HG02610 (cell line): ENCODE data around the gene RANBP17.
"Not testable (repeated sequence)": the region's sequence is repeated elsewhere in the genome, so short reads cannot be mapped to it uniquely, and the experiment has no call there.

Source experiments
- ATAC-seq: cut with Tn5 transposase; IDR thresholded peaks from one replicate; pipeline ENCODE4 v1.9.1; 2021; ENCODE audit warnings: mild to moderate bottlenecking, moderate library complexity; ENCODE audit not compliant: unreplicated experiment

The RANBP17 gene

DNA sequence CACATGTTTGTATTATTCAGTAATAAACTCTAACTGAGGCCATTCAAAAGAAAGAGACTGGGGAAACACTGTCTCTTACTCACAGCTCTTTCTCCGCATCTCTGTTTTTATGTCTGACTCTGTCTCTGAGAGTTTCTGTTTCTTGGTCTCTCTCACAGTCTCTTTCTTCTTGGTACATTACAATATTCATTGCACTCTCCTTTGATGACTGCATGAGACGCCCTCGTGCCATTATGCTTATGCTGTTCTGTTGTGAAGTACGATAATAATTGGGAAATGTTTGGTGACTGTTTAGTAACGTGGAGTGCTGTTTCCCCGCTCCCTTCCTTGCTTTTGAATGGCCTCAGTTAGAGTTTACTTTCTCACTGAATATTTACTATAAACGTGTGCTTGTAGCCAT lies 421.9 kb downstream of the RANBP17 start:
- ATAC-seq: no peak

DNA sequence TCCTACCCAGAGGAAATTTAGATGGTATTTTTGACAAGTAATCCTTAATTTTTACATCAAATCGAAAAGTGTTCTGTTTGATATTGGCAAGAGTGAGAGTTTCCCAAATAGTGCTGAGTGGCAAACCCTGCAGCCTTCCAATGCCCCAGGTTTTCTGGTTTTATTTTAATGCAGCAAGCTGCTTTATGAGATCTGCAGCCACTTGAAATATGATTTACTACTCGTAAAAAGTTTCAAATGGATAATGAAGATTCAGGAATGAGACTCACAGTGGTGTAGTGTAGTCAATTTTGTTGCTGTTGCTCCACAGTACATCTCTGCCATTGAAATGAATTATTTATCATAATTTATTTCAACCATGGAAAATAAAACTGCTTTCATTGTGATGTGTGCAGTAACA lies 423.6 kb downstream of the RANBP17 start:
- no peak for ATAC-seq

DNA sequence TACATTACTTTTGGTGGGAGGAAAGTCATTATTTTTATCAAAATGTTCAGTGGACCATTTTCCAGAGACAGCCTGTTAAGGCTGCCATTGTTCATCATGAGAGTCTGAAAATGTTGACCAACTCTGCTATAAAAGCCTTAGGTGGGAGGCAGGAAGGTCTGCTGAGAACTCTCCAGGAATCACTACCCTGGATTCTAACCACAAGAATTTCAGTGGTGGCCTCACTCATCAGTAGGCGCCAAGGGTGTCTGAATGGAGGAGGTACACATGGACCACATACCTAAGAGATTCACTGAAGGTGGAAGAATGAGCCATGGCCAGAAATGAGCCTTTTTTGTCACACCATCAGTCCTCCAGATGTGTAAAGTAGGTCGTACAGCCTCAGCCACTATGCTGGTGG lies 426.2 kb downstream of the RANBP17 start:
- no peak for ATAC-seq

DNA sequence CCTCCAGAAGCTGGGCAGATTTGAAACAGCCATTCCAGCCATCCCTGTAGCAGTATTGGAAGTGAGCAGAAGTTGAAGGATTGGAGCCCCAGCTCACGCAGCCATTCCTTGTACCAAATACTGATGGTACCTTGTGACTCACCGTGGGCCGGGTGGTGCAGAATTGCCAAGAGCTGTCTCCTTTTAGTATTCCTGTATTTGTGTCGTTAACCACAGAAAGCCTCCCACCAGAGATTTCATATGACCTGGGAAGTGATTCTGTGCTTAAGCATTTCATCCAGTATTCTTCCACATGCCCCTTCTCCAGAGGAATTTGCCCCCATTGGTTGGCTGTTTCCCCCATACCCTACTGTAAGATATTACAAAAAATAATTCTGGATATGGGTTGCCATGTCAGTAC lies 429.6 kb downstream of the RANBP17 start:
- ATAC-seq: no peak

DNA sequence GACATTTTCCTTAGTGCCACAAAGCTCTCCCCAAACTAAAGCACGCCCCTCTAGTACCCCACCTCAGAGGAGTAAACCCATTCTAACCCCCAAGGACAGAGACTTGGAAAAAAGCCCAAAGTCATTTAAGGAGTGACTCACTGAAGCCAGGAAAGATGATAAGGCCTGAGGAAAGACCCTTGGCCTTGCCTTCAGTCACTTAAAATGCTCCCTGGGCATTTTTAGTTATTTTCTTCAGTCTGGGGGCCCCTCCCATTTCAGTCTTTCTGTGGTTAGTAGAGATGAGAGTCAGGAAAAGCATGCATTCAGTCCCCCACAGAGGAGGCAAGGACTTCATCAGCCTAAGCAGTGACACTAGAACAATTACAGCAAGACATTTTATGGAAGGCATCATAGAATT lies 433.5 kb downstream of the RANBP17 start:
- no peak for ATAC-seq

DNA sequence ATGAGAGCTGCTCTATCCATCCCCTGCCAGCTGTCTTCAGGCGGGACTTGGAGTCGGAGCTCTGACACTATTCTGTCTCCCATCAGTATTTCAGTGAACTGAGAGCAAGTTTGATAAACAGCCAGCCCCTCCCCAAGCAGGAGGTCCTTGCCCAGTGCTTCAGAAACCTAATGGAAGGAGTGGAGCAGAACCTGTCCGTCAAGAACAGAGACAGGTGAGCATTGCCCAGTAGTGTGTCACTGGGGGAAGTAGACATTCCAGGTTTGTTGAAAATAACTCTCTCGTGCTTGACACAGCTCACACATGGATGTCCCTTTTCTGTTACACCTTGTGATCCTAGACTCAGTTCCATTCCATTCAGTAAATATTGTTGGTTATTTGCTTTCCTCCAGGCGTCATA lies 434.0 kb downstream of the RANBP17 start:
- ATAC-seq: no peak

DNA sequence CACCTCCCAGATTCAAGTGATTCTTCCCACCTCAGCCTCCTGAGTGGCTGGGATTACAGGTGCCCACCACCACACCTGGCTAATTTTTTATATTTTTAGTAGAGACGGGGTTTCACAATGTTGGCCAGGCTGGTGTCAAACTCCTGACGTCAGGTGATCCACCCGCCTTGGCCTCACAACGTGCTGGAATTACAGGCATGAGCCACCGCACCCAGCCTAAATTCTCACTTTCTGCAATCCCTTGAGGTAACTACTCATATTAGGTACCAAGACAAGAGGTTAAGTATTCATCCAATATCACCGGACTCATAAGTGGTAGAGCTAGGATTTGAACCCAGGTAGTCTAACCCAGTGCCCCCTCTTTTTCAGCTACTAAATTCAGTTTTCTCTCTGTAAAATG lies 436.1 kb downstream of the RANBP17 start:
- not testable (repeated sequence) for ATAC-seq

DNA sequence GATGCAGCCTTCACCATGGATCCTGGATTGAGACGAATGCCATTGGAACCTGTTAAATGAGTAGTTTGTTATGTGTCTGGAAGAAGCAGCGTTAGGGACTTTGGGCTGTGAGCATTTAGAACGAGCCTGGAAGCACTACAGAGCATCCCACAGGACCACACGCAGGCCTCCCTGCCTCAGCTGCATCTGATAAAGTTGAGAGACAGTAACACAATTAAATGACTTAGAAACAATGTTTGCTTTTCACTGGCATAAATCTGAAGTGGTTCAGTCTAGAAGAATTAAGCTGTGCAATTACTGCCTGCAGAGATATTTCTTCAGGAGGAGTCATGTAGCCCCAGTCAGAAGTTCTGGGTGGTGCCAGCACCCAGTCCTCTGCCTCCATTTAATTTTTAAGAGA lies 437.4 kb downstream of the RANBP17 start:
- no peak for ATAC-seq

DNA sequence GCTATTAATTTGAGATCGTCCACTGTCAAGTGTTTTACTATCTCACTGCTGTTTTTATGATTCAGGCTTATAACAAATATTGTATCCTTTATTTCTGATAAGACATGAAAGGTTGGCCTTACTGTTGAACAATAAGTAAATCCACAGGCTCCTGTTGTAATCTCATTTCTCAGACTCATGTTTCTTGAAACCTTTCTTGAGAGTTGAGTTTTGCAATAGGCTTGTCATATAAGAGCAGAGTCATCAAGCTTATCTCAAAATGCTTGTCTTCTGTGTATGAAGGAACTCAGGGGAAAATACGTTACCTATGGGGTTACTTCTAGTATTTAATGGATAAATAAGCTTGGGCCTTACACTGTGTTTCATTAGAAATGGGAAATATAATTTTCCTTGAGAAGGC lies 438.0 kb downstream of the RANBP17 start:
- no peak for ATAC-seq

DNA sequence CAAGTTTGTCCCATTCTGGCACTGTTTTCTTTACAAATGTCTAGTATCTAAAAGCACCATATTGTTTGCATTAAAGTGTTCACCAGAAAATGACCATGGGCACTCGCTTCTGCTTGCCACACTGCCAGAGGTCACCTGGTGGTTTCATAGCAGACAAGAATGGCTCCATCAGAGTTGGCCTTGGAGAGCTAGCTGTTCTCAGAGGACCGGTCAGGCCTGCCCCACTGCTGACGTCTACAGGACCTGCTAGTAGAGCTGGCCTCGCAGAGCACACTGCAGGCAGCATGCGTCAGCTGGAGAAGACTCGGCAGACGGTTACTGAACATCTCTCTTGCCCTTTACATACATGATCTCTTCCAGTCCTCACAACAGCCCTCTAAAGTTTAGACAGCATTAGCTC lies 438.5 kb downstream of the RANBP17 start:
- ATAC-seq: no peak

DNA sequence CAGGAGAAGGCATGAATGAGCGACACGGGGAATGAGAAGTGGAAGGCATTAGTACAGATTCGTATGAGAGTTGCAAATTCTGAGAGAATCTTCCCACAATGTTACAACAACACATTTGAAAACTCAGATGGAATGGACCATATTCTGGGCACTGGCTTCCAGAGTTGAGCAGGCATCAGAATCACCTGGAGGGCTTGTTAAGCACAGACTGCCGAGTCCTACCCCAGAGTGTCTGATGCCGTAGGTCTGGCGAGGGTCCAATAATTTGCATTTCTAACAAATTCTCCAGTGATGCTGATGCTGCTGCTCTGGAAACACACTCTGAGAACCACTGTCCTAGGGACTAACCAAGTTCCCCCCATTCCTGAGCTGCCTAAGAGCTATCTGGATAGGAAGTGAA lies 444.3 kb downstream of the RANBP17 start:
- ATAC-seq: no peak

DNA sequence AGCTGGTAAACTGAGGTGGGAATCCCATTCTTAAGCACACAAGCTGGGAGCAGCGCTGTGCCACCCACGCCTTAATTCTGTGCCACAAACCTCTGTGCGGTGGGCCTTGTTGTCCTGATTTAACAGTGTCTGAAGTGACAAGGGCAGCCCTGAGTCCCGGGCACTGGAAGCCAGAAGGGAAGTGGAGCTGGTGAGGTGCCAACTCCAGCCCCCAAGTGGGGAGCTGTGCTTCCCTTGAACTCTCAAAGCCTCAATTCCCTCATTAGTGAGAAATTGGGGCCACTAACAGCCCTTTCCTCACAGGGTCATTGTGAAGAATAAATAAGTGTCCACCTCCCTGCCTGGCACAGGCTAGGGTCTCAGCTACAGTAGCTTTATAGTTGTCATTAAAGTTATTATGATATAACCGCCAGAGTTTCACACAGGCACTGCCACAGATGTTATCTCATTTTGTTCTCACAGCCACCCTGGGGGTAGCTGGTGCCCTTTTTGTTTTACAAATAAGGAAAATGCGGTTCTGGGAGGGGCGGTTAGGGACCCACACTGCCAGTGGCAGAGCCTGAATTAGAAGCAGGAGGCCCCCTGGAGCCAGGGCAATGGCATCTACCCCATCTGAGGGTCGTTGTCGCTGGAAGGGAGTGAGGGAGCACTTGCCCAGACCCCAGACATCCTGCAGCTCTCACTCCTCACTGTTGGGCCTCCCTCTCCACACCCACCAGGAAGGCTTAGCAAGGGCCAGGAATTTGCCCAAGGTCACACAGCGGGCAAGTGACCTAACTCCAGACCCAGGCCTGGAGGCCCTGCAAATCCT lies 445.2 kb downstream of the RANBP17 start:
- no peak for ATAC-seq

DNA sequence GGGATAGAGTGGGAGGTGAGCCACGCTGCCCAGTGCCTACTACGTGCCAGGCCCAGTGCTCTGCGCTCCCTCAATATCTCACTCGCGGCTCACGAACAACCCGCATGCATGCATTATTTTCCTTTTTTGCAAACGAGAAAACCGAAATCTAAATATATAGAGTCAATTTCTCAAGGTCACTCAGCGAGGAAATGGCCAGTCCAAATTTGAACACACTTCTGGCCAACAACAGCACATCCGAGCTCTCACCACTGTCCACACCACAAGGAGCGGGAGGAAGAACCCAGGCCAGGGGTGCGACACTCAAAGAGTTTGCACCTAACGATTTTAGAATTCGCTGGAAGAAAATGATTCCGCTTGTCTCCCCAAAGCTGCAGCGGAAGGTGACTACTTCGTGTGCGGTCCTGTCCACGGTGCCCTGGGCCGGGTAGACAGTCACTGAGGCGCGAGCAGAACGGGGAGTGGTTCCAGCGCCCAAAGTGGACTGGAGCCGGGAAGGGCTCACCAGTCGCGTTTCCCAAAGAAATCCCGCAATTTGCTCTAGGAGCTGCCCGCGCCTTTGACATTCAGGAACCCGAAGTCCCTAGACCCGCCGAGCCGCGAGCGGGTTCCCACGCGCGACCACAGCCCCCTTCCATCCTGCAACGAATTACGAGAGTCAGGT lies 446.1 kb downstream of the RANBP17 start:
- no peak for ATAC-seq

DNA sequence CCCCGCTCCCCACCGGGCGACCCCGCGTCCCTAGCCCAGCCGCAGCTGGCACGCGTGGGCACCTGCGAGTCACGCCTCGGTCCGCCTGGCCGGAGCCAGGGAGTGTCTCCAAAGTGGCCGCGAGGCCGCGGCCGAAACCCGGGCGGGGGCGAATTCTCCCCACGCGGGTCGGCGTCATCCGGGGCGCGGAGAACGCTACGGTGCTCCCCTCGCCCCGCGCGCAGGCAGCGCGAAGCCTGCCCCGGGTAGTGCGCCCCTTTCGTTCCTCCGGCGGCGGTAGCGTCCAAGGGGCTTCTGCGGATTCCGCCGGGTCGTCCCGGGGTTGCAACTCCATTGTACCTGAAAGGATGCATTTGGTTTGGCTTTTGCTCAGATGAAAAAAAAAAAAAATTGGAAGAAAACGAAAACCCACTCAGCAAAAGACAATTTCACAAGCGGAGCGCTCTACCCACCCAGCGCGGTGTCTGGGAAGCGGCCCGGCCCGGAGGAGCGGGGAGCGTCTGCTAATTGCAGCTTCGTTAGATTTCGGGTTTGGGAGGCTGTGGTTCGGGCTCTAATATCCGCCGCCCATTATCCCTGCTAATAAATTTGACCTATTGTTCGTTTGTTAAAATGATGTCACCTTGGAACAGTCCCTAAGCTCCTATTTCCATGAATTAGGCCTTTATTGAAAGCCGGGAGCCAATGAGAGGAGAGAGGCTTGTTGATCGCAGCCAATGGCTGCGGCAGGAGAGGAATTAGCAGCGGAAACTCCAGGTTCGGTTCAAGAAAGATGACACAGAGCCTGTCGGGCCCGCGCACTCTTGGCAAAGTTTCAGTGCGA lies 446.8 kb downstream of the RANBP17 start, which contains the start of gene TLX3:
TSS of gene TLX3 (plus strand) at position 796 of the 823 bp plus-strand sequence. CDS start 118 bp downstream, outside the sequence.
- no peak for ATAC-seq

DNA sequence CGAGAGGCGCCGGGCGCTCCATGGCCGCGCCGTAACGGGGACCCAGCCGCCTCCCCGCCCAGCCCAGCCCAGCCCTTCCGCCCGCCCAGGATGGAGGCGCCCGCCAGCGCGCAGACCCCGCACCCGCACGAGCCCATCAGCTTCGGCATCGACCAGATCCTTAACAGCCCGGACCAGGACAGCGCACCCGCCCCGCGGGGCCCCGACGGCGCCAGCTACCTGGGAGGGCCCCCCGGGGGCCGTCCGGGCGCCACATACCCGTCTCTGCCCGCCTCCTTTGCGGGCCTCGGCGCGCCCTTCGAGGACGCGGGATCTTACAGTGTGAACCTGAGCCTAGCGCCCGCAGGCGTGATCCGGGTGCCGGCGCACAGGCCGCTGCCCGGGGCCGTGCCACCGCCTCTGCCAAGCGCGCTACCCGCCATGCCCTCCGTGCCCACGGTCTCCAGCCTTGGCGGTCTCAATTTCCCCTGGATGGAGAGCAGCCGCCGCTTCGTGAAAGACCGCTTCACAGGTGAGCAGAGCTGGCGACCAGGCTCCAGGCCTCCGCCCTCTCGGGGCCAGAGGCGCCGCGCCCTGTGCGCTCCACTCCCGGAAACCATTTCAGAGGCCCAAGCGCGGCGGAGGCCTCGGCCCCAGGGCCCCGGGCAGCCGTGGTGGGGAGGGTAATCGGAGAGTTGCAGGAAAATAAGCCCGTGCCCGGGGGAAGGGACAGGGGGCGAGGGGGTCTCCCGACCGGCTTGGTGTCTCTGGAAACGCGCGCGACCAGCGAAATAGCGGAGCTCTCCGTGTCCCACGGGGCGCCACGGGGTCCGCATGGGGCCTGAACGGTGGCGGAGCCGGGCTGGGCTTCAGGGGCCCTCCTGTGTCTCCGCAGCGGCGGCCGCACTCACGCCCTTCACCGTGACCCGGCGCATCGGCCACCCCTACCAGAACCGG lies 447.7 kb downstream of the RANBP17 start:
- ATAC-seq: no peak

DNA sequence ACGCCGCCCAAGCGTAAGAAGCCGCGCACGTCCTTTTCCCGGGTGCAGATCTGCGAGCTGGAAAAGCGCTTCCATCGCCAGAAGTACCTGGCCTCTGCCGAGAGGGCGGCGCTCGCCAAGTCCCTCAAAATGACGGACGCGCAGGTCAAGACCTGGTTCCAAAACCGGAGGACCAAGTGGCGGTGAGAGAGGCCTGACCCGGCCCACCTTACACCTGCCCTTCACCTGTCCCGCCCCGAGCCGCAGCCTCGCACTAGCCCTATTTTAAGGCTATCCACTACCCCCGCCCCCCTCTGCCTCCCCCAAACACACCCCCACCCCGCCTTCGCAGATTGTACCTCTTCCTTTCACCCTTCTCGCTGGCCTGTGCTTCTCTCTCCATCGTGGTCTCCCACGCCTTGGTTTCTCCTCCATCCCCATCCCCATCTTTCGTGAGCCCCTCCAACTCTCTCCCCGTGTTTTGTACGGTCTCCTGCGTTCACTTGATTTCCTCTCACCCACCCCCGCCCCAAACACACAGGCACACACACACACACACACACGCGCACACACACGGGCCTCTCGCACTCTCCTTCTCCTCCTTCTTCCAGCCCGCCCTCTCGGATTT lies 448.5 kb downstream of the RANBP17 start:
- ATAC-seq: no peak

DNA sequence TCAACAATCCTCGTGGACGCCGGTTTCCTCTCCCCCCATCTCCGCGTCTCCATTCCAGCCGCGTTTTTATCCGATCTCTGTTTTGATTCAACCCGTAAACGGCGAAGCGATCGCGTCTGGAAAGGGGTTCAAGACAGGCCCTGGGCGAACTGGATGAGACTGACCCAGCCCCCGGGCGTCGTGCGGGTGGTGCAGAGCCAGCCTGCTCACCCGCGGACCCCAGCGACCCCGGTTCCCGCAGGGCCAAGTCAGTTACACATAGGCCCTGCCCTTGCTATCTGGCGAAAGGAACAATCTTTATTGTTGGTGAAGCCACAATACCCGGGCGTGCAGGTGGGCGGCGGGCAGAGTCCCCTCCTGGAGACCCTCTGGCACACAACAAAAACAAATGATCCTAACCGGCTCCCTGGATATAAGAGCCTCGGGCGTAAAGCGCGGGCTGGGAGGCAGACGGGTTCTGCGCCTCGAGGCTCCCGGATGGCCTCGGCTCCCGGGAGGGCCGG lies 449.1 kb downstream of the RANBP17 start:
- no peak for ATAC-seq

DNA sequence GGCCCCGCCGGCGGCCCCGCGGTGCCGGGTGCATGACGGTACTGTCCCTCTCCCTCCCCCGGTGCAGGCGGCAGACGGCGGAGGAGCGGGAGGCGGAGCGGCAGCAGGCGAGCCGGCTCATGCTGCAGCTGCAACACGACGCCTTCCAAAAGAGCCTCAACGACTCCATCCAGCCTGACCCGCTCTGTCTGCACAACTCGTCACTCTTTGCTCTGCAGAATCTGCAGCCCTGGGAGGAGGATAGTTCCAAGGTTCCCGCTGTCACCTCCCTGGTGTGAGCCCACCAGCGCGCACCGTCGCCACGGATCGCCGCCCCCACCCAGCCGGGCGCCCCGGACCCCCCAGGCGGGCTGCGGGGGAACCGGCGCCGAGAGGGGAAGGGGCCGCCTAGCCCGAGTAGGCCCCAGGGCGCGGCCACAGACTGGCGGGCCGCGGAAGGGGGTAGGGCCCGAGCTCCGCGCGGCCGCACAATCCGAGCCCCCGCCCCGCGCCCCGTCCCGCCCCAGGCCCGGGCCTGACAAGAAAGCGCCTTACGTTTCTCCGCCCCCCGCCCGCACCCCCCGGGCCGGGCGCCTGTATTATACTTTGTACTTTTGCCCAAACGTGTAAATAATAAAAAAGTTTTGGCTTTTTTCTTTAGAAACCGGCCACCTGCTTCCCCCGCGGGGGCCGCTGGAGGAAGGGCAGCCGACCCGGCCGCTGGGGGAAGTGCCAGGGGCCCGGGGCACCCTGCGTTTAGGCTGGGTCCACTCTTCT lies 449.7 kb downstream of the RANBP17 start:
- no peak for ATAC-seq
